GM10266 (cell line): ENCODE results near the gene RBM47.

Experiments used
- DNase-seq: peaks from one replicate; pipeline ENCODE4 v3.0.0; 2012; ENCODE audit errors: extremely low spot score
- TF ChIP-seq, protein P1 (sequence below): IDR thresholded peaks from 2 replicates; pipeline ENCODE4 v1.5.1; 2012; ENCODE audit warnings: mild to moderate bottlenecking, low read depth; ENCODE audit not compliant: control insufficient read depth, insufficient read depth; ENCODE audit errors: missing control alignments

RBM47 gene

DNA sequence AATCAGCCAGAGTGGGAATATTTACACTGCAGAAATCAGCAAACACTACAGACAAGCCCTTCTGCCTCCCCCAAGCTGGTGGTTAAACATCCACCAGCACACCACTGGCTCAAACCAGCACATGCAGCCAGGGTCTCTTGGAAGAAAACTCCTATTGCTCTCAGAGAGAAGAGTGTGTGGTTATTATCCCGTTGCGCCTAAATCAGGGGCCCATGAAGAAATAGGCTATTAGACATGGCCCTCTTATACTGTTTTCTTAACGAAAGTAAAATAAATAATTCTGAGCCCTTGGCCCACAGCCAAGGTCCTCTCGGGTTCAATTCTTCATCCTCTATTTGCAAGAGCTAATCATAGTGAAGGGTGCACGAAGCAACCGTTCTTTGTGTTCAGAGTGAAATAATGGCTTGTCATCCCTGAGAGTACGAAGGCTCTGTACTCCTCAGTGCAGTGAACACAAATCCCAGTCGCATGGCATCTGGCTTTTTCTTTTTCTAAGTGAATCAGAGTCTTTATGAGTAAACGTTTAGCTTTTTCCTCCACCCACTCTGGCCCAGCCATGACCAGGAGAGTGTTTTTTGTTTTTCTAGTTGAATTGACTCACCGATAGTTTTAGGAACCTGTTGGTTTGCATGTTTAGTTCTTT lies 33.4 kb upstream of the RBM47 start:
- TF ChIP-seq, protein P1, sequence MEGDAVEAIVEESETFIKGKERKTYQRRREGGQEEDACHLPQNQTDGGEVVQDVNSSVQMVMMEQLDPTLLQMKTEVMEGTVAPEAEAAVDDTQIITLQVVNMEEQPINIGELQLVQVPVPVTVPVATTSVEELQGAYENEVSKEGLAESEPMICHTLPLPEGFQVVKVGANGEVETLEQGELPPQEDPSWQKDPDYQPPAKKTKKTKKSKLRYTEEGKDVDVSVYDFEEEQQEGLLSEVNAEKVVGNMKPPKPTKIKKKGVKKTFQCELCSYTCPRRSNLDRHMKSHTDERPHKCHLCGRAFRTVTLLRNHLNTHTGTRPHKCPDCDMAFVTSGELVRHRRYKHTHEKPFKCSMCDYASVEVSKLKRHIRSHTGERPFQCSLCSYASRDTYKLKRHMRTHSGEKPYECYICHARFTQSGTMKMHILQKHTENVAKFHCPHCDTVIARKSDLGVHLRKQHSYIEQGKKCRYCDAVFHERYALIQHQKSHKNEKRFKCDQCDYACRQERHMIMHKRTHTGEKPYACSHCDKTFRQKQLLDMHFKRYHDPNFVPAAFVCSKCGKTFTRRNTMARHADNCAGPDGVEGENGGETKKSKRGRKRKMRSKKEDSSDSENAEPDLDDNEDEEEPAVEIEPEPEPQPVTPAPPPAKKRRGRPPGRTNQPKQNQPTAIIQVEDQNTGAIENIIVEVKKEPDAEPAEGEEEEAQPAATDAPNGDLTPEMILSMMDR = no peak
- no peak for DNase-seq

DNA sequence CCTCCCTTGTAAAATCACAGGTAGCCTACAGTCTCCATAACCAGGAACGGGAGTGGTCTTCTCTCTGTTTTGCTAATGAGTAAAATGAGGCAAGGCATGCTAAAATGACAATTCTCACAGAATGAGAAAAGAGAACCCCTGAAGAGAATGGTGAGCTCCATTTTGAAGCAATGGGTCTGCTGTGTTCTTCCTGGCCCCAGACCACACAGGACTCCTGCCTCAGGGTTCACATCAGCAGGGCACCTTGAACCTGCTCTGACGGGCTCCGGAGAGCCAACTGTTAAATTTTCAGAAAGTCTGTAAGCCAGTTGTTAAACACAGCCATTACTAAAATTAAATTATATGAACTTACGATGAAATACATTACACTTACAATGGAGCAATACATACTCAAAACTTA lies 32.1 kb upstream of the RBM47 start:
- TF ChIP-seq, protein P1 = no peak
- no peak for DNase-seq

DNA sequence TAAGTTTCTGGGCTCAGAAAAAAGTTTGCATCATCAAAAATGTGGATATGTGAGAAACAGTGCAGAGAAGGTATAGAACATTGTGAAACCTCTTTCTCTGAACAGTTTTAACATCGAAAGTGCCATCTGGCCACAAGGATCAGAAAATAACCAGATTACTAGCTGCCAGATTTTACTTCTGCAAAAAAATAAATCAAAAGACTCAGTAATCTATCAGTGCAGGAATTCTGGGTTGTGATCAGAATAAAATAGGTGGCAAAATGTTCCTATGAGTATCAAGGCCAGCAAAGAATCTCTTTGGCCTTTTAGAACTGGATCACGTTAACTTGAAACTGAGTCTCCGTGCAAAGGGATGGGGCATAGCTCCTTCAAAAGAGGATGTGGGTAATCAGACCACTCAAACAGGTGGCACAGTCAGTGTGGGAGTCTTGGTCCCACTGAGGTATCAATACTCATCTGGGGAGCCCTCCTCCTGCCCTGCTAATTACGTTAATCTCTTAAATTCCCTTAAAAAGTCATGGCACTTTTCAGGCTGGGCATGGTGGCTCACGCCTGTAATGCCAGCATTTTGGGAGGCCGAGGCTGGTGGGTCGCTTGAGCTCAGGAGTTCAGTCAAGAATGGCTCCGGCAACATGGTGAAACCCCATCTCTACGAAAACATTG lies 26.7 kb upstream of the RBM47 start:
- DNase-seq = no peak
- TF ChIP-seq, protein P1 = no peak

DNA sequence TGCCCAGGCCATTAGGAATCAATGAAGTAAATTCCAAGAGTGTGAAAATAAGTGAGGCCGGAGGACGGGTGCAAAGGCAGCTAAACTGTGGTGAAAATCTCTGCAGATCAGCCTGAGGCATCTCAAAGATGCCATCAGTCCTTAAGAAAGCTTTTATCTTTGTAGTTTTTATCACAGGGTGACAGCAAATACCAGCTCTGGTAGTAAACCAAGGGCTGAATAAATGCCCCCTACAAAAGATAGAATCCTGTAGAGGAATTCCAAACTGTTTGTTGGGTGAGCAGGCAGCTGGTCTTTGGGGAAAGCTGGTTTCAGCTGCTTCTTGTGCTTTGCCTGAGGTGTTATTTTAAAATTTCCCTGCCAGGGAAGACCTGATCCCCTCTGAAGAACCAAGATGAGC lies 21.6 kb upstream of the RBM47 start:
- TF ChIP-seq, protein P1 = no peak
- no peak for DNase-seq

DNA sequence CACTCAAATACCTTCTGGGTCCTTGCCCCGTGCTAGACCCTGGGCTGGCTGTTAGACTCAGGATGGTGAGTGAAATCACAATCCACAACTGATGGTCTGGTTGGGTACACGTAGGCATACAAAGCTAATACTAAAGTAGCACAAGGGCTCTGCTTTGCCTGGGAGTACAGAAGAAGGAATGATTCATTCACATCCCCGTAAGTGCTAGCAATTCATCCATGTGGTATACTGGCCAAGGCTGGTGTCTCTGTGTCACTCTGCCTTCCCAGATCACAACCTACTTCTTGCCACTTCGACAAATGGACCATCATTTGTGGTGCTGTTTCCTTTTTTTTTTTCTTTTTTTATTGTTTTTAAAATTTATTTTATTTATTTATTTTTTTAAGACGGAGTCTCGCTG lies 19.7 kb upstream of the RBM47 start:
- no peak for DNase-seq
- TF ChIP-seq, protein P1 = no peak

DNA sequence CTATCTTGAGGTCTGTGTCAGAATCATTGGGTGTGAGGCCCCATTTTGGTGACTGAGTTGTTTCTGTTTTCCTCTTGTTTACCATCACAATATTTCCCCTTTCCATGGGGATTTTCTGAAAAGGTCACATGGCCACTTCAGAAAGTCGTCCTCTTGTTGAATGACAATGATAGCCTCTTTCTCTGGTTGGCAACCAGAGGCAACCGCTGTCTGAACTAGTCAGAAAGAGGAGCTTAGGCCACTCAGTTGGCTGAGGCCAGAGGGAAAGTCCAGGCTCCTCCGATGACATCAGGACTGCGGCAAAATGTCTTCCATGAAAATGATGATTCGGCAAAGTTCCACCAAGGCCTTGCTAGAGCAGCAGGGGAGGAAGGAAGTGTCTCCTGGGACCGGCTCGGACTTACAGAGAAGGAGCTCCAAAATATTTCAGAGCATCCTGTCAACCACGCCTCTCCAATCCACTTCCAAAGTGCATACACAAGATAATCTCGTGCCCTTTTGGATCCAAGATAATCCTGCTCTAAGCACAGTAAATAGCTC lies 19.1 kb upstream of the RBM47 start:
- DNase-seq = no peak
- TF ChIP-seq, protein P1 = no peak

DNA sequence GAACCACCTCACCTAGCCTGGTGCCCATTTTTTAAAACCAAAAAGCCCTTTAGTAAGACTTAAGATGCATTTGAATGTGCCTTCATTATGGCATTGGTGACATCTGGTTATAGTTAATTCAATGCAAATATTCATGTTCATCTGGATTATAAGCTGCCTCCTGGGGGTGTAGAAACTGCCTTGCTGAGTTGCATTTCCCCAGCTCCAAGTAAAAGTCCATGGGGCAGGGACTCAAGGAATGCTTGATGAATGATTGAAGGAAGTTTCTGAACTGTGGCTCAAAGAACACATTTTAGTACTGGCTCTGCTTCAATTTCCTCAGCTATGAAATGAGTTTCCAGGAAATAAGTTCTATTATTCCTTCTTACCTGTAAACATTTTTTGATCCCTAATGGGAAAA lies 18.5 kb upstream of the RBM47 start:
- no peak for DNase-seq

More for the DNA sequence above, 18.5 kb upstream of the RBM47 start:
- TF ChIP-seq, protein P1 = no peak
